GM12873 (cell line): ENCODE results near the gene DNM1L.

Experiments
- CTCF ChIP-seq: IDR thresholded peaks from 2 replicates; pipeline ENCODE4 v1.5.1; 2012; ENCODE audit warnings: low read depth, mild to moderate bottlenecking, moderate library complexity, low read length, control low read depth; ENCODE audit not compliant: insufficient read depth; ENCODE audit errors: missing control alignments

The DNM1L gene

GRCh38 chr12:32659908-32660440 lies 19.1 kb upstream of the DNM1L start:
- TF ChIP-seq CTCF = no peak

GRCh38 chr12:32661706-32662105 lies 17.4 kb upstream of the DNM1L start:
- no peak for TF ChIP-seq CTCF

GRCh38 chr12:32662665-32663064 lies 16.4 kb upstream of the DNM1L start:
- TF ChIP-seq CTCF = no peak

GRCh38 chr12:32666018-32666417 lies 13.1 kb upstream of the DNM1L start:
- TF ChIP-seq CTCF = no peak

GRCh38 chr12:32669584-32669983 lies 9.5 kb upstream of the DNM1L start:
- no peak for TF ChIP-seq CTCF

- TF ChIP-seq CTCF = peak; percentile 61
Observed at GRCh38 chr12:32671930-32672780, 6.9 kb upstream of the DNM1L start.

- TF ChIP-seq CTCF = no peak
Observed at GRCh38 chr12:32679920-32680237, 778 bp downstream of the DNM1L start.
